Activated CD4-positive, alpha-beta T cell treated with anti-CD3 and anti-CD28 coated beads, Interleukin-2, amount 10 ng/mL, durations not matched to agents 7 days and 5 days (primary cell): ENCODE results near the gene NEUROG3. TPM values are rescaled to one million over a fixed set of nuclear protein-coding genes. Genes with fewer than 3 reads are reported as not detected.

Experiments
- CTCF ChIA-PET: fragments of 350-600 bp; sonication (Branson Sonifier 250); formaldehyde crosslinking; loops from one replicate; lab custom pipeline; 2021; ENCODE audit warnings: antibody characterized with exemption; lab: Charles Lee
- POLR2A ChIA-PET: fragments of 350-600 bp; sonication (Branson Sonifier 250); formaldehyde crosslinking; loops from one replicate; lab custom pipeline; 2021; ENCODE audit warnings: antibody characterized with exemption; lab: Charles Lee
- DNase-seq: peaks from one replicate; pipeline ENCODE4 v3.0.0-alpha.2; 2020
- H3K27ac Mint-ChIP-seq: one replicate; pipeline ENCODE4 v1.8.0; 2021; ENCODE audit warnings: mild to moderate bottlenecking, moderate library complexity, mixed read lengths
- H3K27me3 Mint-ChIP-seq: one replicate; pipeline ENCODE4 v1.8.0; 2021; ENCODE audit warnings: mixed read lengths
- H3K36me3 Mint-ChIP-seq: one replicate; pipeline ENCODE4 v1.8.0; 2021; ENCODE audit warnings: low read depth, mixed read lengths
- H3K4me1 Mint-ChIP-seq: one replicate; pipeline ENCODE4 v1.8.0; 2021; ENCODE audit warnings: mixed read lengths
- H3K4me3 Mint-ChIP-seq: one replicate; pipeline ENCODE4 v1.8.0; 2021; ENCODE audit warnings: mild to moderate bottlenecking, moderate library complexity, mixed read lengths
- H3K9me3 Mint-ChIP-seq: one replicate; pipeline ENCODE4 v1.8.0; 2021; ENCODE audit warnings: mixed read lengths
- total RNA-seq, 2 experiments: library from RNA; stranded (reverse); gene quantifications; one replicate each; pipeline ENCODE4 v1.2.3, GENCODE V29; 2021

The NEUROG3 gene
- total RNA-seq, 2 experiments from 2014 or later = not detected

DNA sequence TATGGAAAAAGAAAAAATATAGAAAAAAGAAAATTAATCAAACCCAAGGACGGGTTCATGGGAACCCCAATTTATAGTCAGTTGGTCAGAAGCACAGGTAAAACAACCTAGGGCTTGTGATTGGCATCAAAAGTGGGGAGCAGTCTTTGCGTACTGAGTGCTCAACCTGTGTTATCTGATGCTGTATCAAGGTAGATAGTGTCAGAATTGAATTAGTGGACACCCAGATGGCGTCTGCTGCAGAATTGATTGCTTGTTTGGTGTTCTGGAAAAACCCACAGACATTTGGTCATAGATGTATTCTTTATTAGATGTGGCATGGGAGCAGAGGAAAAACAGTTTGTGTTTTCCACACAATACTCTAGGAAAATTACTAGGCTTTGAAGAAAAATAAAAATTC is 39.6 kb downstream of the NEUROG3 start:
- ChIA-PET POLR2A (no interaction called here), CTCF (no interaction called here)
- Mint-ChIP-seq H3K36me3 (no peaks in the 10 kb centered on the region), H3K9me3 (peaks cover 6% of the 10 kb centered on the region), H3K27ac (no peak overlapping the region), H3K27me3 (peaks cover 23% of the 10 kb centered on the region), H3K4me1 (no peaks in the 10 kb centered on the region), H3K4me3 (no peak overlapping the region)
- DNase-seq = no peak

DNA sequence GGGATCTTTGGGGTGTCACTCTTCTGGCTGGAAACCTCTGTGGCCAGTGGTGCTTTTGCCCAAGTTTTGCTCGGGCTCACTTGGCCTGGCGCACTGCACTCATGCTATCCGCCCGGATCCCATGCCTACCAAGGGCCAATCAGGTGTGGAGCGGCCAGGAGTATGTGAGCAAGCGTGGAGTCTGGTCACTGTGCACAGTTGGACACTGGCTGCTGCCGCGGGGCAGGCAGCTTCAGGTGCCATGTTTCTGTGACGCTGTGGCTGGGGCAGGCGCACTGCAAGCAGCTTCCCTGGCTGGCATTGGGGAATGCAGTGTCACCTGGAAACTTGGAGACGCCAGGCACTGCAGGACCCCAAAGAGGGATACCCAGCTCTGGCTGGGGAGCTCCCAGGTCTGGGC is 45.3 kb downstream of the NEUROG3 start:
- no peaks in the 10 kb centered on the region for H3K9me3 Mint-ChIP-seq
- H3K4me1 Mint-ChIP-seq = no peaks in the 10 kb centered on the region
- H3K36me3 Mint-ChIP-seq = no peaks in the 10 kb centered on the region
- CTCF ChIA-PET = interaction anchor here (1.5 kb wide), 1 partner anchor 73 kb away, joined by 5 read pairs; no protein-coding TSS in a partner anchor
- peaks cover 22% of the 10 kb centered on the region for H3K27me3 Mint-ChIP-seq
- H3K4me3 Mint-ChIP-seq = no peak overlapping the region
- no peak for DNase-seq
- H3K27ac Mint-ChIP-seq = no peak overlapping the region
- POLR2A ChIA-PET = no interaction called here

Other genes starting within 250 kb of the NEUROG3 start
- gene TACR2, start 156.5 kb downstream of the NEUROG3 start, total RNA-seq = not detected
- 1 to 10 TPM; 3.6 to 4.2 TPM for gene TSPAN15, start 122.0 kb downstream of the NEUROG3 start, total RNA-seq
- 1 to 10 TPM; 3.4 to 4.2 TPM for gene FAM241B, start 56.8 kb upstream of the NEUROG3 start, total RNA-seq
- gene COL13A1, start 228.5 kb upstream of the NEUROG3 start, total RNA-seq = not detected